ENCODE measurements around the gene UGT1A3.

UGT1A3 gene

DNA sequence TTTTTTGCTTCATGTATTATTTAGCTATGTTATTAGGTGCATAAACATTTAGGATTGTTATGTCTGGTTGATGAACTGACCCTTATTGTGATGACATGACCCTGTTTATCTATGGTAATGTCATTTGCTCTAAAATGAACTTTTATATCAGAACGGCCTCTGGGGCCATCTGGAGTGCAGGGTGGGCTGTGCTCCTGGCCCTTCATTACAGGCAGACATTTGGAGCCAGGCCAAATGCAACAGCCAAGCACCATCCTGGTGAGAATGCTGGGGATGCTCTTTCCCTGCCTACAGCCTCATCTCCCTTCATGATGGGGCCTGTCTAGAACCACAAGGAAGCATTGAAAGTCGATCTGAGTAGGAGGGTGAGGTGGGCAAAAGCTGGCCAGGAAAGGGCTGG lies 87.5 kb downstream of the UGT1A3 start:
- no peak for DNase-seq (ENCODE audit: low read depth, low spot score)

DNA sequence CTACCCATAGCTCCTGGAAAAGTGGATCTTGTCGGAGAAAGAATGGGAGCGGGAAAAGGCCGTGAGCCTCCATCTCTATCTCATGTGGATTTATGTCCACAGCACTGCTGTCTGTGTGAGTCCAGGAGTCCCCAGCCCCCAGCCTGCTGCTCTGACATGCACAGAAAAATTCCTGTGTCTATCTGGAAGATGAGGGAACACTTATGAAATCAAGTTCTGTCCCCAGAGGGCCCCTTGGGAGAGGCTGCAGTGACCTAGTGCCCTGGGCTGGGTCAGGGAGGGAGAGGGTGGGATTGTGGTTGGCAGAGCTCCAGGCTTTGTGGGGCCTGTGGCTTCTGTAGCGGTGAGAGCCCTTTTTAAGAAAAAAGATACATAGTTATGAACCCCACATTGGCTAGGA lies 87.9 kb downstream of the UGT1A3 start:
- DNase-seq (ENCODE audit: low read depth, low spot score), result no peak

DNA sequence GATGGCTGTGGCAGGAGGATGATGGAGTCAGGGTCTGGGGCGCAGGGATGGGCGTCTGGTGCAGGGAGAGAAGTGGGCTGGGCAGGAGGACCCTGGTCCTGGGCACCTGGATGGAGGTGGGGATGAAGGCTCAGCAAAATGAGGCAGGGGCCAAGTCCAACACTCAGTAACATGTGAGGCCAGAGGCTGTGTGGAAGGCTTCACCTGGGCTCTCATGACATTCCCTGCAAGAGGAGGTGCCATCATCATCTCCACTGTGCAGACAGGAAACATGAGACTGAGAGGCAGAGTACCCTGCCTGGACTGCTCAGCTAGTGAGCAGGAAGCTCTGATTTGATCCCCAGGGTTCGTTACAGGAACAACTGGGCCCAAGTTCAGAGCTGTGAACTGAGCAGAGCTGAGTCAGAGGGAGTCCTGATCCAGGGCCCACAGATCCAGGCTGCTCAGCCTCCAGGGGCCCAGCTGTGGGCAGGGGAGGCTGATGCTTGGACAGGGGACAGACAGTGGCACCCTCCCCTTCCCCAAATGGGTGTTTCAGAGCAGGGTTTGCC lies 88.6 kb downstream of the UGT1A3 start:
- DNase-seq (ENCODE audit: low read depth, low spot score), result no peak

DNA sequence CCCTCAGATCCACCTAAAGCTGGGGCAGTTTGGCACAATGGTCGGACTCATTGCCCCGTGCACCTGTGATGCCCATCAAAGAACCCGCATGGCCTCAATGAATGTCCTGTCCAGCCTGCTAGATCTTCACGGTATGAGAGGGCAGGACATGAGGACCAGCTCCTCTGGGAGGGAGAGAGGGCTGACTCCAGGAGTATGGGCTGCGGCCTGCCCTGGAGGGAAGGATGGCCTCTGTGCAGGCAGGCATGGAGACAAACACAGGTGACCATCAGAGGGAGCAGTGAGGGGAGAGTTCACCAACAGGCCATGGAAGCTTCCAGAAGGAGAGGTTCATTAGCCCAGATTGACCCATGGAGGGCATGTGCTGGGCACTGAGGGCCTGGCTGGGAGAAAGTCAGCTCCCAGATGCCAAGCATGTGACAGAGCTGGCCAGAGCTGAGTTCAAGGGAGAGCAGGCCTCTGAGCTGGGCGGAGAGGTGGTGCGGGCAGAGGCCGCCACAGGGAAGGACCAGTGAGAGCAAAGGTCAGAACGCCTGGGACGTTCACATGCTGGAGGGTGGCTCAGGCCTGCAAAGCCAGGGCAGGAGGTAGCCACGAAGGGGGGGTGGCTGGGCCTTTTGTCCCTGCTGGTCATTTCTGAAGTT lies 89.3 kb downstream of the UGT1A3 start:
- no peak for DNase-seq (ENCODE audit: low read depth, low spot score)

DNA sequence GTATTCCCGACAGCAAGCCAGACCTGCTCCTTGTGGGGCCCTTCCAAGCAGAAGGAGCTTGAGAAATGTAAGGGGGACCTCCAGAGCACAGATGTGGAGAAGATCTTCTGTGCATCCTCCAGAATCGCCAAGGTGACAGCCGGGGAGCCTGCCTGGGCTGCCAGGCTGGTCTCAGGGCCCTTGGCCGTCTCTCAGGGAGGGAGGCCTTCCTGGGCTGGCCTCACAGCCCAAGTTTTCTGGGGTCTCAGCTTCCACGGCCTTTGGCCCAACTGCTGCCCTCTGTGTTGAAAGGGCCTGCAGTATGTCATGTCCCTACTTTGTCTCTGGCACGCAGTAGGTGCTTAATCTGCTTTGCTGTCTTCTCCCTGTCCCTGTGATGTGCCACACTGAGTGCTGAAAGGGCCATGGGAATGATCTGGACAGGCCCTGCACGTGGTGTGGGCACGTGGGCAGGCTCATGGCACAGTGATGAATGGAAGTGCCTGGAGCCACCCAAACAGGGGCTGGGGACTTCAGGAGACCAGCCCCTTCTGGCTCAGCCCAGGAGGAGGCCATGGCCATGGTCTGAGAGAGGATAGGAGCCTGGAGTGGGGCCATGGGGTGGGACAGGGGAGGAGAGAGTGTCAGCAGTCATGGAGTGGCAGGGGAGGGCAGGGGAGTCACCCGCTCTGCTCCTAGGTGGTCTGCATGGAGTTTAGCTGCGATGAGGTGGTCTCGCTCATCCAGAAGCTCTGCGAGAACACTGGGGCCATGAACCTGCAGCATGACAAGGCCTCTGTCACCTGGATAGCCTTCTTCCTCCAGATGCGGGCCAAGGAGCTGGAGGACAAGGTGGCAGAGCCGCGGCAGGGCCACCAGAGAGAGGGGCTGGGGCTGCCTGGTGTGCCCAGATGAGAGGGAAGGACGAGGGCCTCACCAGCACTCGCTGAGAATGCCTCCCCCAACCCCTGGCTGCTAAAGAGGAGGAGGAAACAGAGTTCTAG lies 90.1 kb downstream of the UGT1A3 start:
- no peak for DNase-seq (ENCODE audit: low read depth, low spot score)

DNA sequence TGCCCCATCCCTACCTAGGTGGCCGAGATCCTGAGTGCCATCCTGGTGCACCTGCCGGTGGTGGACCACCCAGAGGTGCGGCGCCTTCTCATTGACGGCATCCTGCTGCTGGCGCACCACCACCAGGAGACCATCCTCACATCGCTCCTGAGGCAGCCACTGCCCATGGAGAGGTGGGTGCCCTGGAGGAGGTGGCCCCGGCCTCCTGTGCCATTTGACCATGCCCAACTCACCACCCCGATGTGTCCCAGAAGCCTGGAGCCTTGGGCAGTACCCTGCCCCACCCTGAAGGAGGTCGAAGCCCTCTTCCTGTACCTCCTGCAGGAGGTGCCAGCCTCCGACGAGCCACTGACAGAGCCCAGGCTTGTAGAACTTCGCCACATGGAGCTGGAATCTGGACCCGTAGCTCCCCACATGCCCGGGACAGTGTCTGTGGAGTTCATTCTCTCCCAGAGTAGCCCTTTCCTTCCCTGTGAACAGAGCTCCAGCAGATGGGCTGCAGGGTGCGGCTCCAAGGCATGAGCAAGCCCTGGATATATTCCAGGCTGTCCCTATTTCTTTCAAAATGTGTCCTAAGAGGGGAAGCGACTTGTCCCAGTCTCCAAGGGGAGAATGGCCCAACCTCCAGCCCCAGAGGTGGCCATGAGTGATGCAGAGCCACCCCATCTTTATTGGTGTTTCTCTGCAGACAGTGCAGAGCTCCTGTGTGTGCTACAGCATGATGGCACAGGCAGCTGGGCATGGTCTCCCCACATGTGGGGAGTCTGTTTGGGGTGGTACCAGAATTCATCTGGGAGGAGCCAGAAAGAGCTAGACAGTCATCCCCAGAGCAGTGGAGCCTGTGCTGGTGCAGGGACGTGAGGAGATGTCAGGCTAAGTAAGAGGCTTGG lies 91.3 kb downstream of the UGT1A3 start:
- no peak for DNase-seq (ENCODE audit: low read depth, low spot score)

DNA sequence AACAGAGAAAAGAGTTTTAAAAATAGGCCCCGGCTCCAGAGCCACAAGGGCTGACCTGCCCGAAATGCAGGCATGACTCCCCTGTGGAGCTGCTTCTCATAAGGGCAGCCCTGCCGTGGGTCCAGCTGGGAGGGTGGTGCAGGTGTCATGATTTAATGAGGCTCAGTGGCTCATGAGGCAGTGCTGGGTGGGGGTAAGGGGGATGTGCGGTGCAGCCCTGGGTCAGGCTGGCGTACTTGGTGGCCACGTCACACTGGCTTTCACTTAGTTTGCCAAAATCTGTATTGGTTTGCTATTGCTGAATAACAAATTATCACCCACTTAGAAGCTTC lies 91.9 kb downstream of the UGT1A3 start:
- no peak for DNase-seq (ENCODE audit: low read depth, low spot score)

DNA sequence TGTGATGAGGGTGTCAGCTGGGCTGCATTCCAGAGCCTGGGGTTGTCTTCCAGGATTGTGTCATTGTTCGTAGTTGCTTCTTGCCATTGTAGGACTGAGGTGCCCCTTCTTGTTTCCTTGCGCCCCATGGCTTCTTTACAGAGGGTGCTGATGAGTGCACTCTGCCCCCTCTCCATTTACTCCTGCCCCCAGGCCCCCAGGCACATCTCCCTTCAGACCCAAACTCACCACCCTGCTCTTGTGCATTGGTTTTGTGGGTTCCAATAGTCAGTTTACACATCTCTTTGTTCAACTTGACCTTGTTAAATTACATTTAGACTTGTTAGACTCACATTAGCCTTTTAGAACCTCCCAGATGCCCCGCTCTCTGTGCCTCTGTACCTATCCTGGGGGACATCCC lies 92.4 kb downstream of the UGT1A3 start:
- DNase-seq (ENCODE audit: low read depth, low spot score), result no peak

DNA sequence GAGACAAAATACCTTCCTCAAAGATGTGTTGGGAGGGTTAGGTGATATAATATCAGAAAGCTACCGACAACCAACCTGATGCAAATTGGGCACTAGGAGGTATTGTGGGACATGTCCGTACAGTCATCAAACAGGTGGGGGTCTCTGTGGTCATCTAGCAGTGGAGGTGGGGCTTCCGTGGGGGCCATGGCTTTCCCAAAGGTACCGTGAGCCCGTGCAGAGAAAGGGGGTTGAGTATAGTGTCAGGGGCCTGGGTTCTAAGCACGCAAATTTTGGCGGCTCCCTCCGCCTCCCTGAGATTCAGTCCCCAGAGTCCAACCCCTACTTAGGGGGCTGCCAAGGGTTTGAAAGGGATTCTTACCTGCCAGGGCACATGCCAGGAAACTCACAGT lies 92.9 kb downstream of the UGT1A3 start:
- DNase-seq (ENCODE audit: low read depth, low spot score), result no peak

DNA sequence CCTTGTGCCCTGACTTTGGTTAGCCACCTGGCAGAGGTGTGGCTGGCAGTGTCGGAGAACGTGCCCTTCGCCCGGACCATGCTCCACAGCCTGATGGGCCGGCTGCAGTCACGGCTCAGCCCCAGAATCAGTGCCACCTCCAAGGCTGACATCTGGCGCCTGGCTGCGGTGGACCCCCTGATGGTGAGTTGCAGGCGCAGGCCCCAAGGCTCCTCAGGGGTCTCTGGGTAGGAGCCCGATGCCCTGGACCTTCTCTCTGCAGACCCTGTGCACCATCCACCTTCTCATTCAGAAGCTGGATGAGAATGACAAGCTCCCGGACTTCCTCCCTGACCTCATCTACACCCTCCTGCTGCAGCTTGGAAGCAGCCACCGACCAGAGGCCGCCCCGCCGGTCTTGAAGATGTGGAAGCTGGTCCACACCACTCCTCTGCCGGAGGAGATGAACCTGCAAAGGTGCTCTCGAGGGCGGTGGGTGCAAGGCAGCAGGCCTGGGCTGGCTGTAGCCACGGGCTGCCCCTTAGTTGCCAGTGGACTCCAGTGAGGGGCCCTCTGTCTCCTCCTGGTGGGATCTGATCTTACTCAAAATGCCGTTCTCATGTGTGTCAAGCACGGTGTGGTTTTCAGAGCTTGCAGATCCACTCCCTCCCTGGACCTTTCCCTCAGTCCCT lies 93.4 kb downstream of the UGT1A3 start:
- no peak for DNase-seq (ENCODE audit: low read depth, low spot score)
